Stomach (tissue), 9 donors: ENCODE data around the gene EGFR. TPM values are rescaled to one million over a fixed set of nuclear protein-coding genes. Genes with fewer than 3 reads are reported as not detected.

ENCODE experiments used
- DNase-seq, 2 donors: peaks; one replicate each; pipeline versions ENCODE4 v3.0.0 to v3.0.0-alpha.2; 2013 to 2019
- H3K27ac ChIP-seq, 5 donors: fragments of 200-600 bp in 4 of 5; sonication (generic) in 4 of 5; one replicate each; pipeline ENCODE4 v1.5.1; 2013 to 2019; ENCODE audit warnings: mild to moderate bottlenecking in 1 of 5, moderate library complexity in 1 of 5
- H3K27me3 ChIP-seq, 3 donors: fragments of 200-600 bp; sonication (generic); one replicate each; pipeline ENCODE4 v1.5.1; 2017 to 2019; ENCODE audit warnings: mixed run types in 1 of 3
- H3K36me3 ChIP-seq, 4 donors: fragments of 200-600 bp; sonication (generic); 1 replicate in 3 of 4; 2 replicates in 1 of 4; pipeline ENCODE4 v1.5.1; 2016 to 2019
- H3K4me1 ChIP-seq, 4 donors: fragments of 200-600 bp; sonication (generic); one replicate each; pipeline ENCODE4 v1.5.1; 2016 to 2019
- H3K4me3 ChIP-seq, 4 donors: fragments of 200-600 bp; sonication (generic) in 3 of 4; one replicate each; pipeline ENCODE4 v1.5.1; 2016 to 2019; ENCODE audit warnings: mild to moderate bottlenecking in 1 of 4
- H3K9me3 ChIP-seq, 4 donors: fragments of 200-600 bp; sonication (generic); one replicate each; pipeline ENCODE4 v1.5.1; 2016 to 2019
- EP300 ChIP-seq: sonication (generic); formaldehyde crosslinking; IDR thresholded peaks from one replicate; pipeline ENCODE4 v1.6.1; 2017; ENCODE audit warnings: antibody characterized with exemption
- POLR2A ChIP-seq, 4 donors: fragments of 450-650 bp; IDR thresholded peaks; one replicate each; pipeline ENCODE4 v1.6.1; 2016; ENCODE audit warnings: antibody characterized with exemption in 4 of 4, control low read depth in 2 of 4, mild to moderate bottlenecking in 1 of 4, moderate library complexity in 1 of 4
- POLR2AphosphoS5 ChIP-seq, 3 donors: sonication (generic); formaldehyde crosslinking; IDR thresholded peaks; one replicate each; pipeline ENCODE4 v1.6.1; 2016; ENCODE audit warnings: antibody characterized with exemption in 3 of 3
- WGBS, 5 donors: extraction: QIAGEN DNeasy Blood & Tissue Kit in 3 of 5; methylation state at CpG; one replicate each; pipeline versions ENCODE4 v1.1.5 to v1.1.7; 2013 to 2018; 5-methylcytosine and 5-hydroxymethylcytosine counted together
- intact Hi-C: fragments of 100-400 bp; cut with DNase I; formaldehyde crosslinking; loops from one replicate; pipeline ENCODE4 v1.15.1; 2023; ENCODE audit warnings: low total_unique reads
- polyA plus RNA-seq, 3 donors: library from polyadenylated mRNA; stranded (reverse); fragments of 200-250 nt; gene quantifications; one replicate each; pipeline ENCODE4 v1.2.3, GENCODE V29; 2013
- total RNA-seq, 5 donors: library from RNA; depleted of rRNA; stranded (reverse); fragments of >200 nt; gene quantifications; one replicate each; pipeline versions ENCODE4 v1.1.0 to v1.2.3, GENCODE V29; 2014 to 2016
- TF ChIP-seq, protein P1 (sequence below), 7 experiments: fragments of 450-650 bp in 4 of 7; fragments of 200-600 bp in 3 of 7; sonication (generic) in 3 of 7; IDR thresholded peaks; one replicate each; pipeline ENCODE4 v1.5.1; 2016 to 2019; ENCODE audit warnings: antibody characterized with exemption in 7 of 7, control low read depth in 2 of 7, mild to moderate bottlenecking in 1 of 7
- donor health status: healthy with polysubstance abuse.
- donor health status: Bipolar disorder and iron deficiency.
- donor health status: healthy.

EGFR gene
- total and polyA plus RNA-seq, 8 donors, result 3.4 to 43.4 (median 32.6) TPM

GRCh38 chr7:55004579-55004978 is 14.2 kb upstream of the EGFR start:
- Histone ChIP-seq H3K4me3 (no peak overlapping the region), H3K36me3 (no peaks in the 10 kb centered on the region), H3K27ac (no peak overlapping the region), H3K4me1 (no peaks in the 10 kb centered on the region), H3K27me3 (peaks cover 0 to 11% (median 0%) of the 10 kb centered on the region in 3 donors), H3K9me3 (no peaks in the 10 kb centered on the region)
- intact Hi-C loops, result no loop called here
- 84 to 92% (median 85%) methylated on average over 17 to 29 of the region's 29 CpGs for WGBS, 5 donors
- DNase-seq, result no peak
- TF ChIP-seq, protein P1, sequence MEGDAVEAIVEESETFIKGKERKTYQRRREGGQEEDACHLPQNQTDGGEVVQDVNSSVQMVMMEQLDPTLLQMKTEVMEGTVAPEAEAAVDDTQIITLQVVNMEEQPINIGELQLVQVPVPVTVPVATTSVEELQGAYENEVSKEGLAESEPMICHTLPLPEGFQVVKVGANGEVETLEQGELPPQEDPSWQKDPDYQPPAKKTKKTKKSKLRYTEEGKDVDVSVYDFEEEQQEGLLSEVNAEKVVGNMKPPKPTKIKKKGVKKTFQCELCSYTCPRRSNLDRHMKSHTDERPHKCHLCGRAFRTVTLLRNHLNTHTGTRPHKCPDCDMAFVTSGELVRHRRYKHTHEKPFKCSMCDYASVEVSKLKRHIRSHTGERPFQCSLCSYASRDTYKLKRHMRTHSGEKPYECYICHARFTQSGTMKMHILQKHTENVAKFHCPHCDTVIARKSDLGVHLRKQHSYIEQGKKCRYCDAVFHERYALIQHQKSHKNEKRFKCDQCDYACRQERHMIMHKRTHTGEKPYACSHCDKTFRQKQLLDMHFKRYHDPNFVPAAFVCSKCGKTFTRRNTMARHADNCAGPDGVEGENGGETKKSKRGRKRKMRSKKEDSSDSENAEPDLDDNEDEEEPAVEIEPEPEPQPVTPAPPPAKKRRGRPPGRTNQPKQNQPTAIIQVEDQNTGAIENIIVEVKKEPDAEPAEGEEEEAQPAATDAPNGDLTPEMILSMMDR (IDR thresholded peaks at IDR 0.05), result no peak
- TF ChIP-seq POLR2AphosphoS5 (IDR thresholded peaks at IDR 0.05), result no peak
- TF ChIP-seq EP300, result no peak
- TF ChIP-seq POLR2A (IDR thresholded peaks at IDR 0.05), result no peak

DNA sequence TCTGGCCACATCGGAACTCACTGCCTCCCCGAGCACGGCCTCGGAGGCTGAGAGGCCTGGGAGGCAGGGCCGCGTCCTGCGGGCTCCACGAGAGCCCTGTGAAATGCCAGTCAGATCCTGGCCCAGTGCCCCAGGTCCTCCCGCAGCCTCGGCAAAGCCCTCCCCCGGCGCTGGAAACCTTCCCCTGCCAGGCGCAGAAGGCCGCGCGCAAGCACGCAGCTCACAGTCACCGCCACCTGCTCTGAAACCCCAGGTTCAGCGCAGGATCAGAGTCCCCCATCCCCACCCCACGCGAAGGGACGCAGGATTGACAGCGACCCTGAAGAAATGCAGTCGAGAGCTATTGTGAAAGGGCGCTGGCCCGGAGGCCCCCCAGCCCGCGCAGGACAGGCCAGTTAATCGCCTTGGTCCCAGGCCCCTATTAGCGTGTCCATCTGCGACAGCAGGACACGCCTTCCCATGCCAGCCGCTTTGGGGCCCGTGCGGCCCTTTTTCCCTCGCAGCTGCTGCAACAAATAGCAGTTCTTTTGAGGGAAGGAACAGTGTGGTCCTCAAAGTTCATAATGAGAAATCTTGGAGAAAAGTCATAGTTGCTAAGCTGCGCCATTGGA is 13.5 kb upstream of the EGFR start:
- TF ChIP-seq, protein P1 (IDR thresholded peaks at IDR 0.05), result no peak
- TF ChIP-seq POLR2AphosphoS5 (IDR thresholded peaks at IDR 0.05) (no peak), EP300 (no peak), POLR2A (IDR thresholded peaks at IDR 0.05) (no peak)
- intact Hi-C loops, result no loop called here
- peaks cover 0 to 11% (median 0%) of the 10 kb centered on the region in 3 donors for H3K27me3 ChIP-seq
- H3K36me3 ChIP-seq, result no peaks in the 10 kb centered on the region
- H3K9me3 ChIP-seq, result no peaks in the 10 kb centered on the region
- H3K27ac ChIP-seq, result no peak overlapping the region
- DNase-seq, result no peak
- 62 to 83% (median 67%) methylated on average over 18 to 37 of the region's 37 CpGs for whole genome bisulfite sequencing, 5 donors
- no peak overlapping the region for H3K4me3 ChIP-seq
- no peaks in the 10 kb centered on the region for H3K4me1 ChIP-seq

DNA sequence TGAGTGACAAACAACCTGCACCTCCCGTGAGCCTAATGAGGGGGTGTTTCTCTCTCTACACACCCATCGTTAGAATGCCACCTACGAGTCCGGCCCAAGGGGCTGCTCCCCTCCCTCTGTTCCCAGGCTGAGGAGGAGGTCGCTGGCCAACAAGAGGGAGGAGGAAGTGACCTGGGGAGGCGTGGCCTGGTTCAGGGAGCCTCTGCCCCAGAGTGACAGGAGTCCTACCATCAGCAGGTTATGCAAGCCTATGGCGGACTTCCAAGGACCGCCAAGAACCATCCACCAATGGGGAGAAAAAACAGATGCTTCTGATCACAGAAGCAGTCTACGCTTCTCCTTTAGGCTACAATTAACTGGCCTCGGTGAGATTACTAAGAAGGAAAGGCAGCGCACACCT is 12.3 kb upstream of the EGFR start:
- Histone ChIP-seq H3K9me3 (no peaks in the 10 kb centered on the region), H3K27ac (no peak overlapping the region), H3K27me3 (peaks cover 0 to 11% (median 0%) of the 10 kb centered on the region in 3 donors), H3K36me3 (no peaks in the 10 kb centered on the region), H3K4me3 (no peak overlapping the region), H3K4me1 (no peaks in the 10 kb centered on the region)
- WGBS, 5 donors, result 63 to 69% (median 67%) methylated on average over 11 of the region's 11 CpGs
- no peak for TF ChIP-seq EP300
- no peak for TF ChIP-seq POLR2AphosphoS5 (IDR thresholded peaks at IDR 0.05)
- TF ChIP-seq, protein P1 (IDR thresholded peaks at IDR 0.05), result no peak
- TF ChIP-seq POLR2A (IDR thresholded peaks at IDR 0.05), result no peak
- no peak for DNase-seq
- intact Hi-C loops, result no loop called here

GRCh38 chr7:55013851-55014250 is 5.0 kb upstream of the EGFR start:
- WGBS, 5 donors, result 82 to 100% (median 88%) methylated on average over 1 of the region's 1 CpG
- H3K4me1 ChIP-seq, result peaks cover 9 to 14% (median 12%) of the 10 kb centered on the region in 4 donors
- intact Hi-C loops, result loop anchor here (10.0 kb wide), 1 partner anchor 241 kb away; no protein-coding TSS in a partner anchor
- peaks cover 0 to 14% (median 0%) of the 10 kb centered on the region in 3 donors for H3K27me3 ChIP-seq
- no peaks in the 10 kb centered on the region for H3K9me3 ChIP-seq
- H3K4me3 ChIP-seq, result no peak overlapping the region
- no peak overlapping the region for H3K27ac ChIP-seq
- DNase-seq, result no peak
- H3K36me3 ChIP-seq, result no peaks in the 10 kb centered on the region
- no peak for TF ChIP-seq POLR2A (IDR thresholded peaks at IDR 0.05)
- TF ChIP-seq POLR2AphosphoS5 (IDR thresholded peaks at IDR 0.05), result no peak
- TF ChIP-seq, protein P1 (IDR thresholded peaks at IDR 0.05), result no peak
- no peak for TF ChIP-seq EP300
